ENCODE measurements around the gene ARHGAP40.

ARHGAP40 gene

GRCh38 chr20:38676576-38676975 is 75.0 kb downstream of the ARHGAP40 start:
- no peak for ATAC-seq (ENCODE audit: insufficient read depth, low read depth)
- Histone ChIP-seq H3K27me3 (ENCODE audit: insufficient read depth, low read length, poor library complexity) (no peaks in the 10 kb centered on the region), H3K9me3 (ENCODE audit: insufficient read depth, low read length, severe bottlenecking) (no peaks in the 10 kb centered on the region)

GRCh38 chr20:38680500-38681306 is 79.1 kb downstream of the ARHGAP40 start:
- TF ChIP-seq EZH2 (IDR thresholded peaks at IDR 0.05; ENCODE audit: borderline replicate concordance, low read depth, low read length, severe bottlenecking) (no peak), CTCF (IDR thresholded peaks at IDR 0.05; ENCODE audit: borderline replicate concordance, extremely low read depth, low read length, poor library complexity, severe bottlenecking) (no peak)
- H3K4me1 ChIP-seq (ENCODE audit: insufficient read depth, low read length): no peaks in the 10 kb centered on the region
- DNase-seq: peak; percentile 73
- no peak overlapping the region for H3K4me3 ChIP-seq (ENCODE audit: low read depth in 1 of 2, low read length in 2 of 2)
- H4K20me1 ChIP-seq (ENCODE audit: insufficient read depth, low read length): no peaks in the 10 kb centered on the region; the same call in 1 of the 2 replicates
- H2AFZ ChIP-seq (ENCODE audit: low read depth, low read length): no peak overlapping the region
- H3K27ac ChIP-seq (ENCODE audit: low read length): no peak overlapping the region
- peak; percentile 96 for ATAC-seq (ENCODE audit: insufficient read depth, low read depth)
- H3K79me2 ChIP-seq (ENCODE audit: insufficient read depth, low read length): no peaks in the 10 kb centered on the region
- no peaks in the 10 kb centered on the region for H3K27me3 ChIP-seq (ENCODE audit: insufficient read depth, low read length, poor library complexity)
- no peak overlapping the region for H3K4me2 ChIP-seq (ENCODE audit: insufficient read depth, low read length)
- H3K9ac ChIP-seq (ENCODE audit: low read depth, low read length): no peak overlapping the region
- no peaks in the 10 kb centered on the region for H3K36me3 ChIP-seq (ENCODE audit: insufficient read depth, low read length)
- no peaks in the 10 kb centered on the region for H3K9me3 ChIP-seq (ENCODE audit: insufficient read depth, low read length, severe bottlenecking)

More at GRCh38 chr20:38676576-38676975, 75.0 kb downstream of the ARHGAP40 start:
- no peak for DNase-seq
- no peaks in the 10 kb centered on the region for H3K79me2 ChIP-seq (ENCODE audit: insufficient read depth, low read length)
- no peak overlapping the region for H2AFZ ChIP-seq (ENCODE audit: low read depth, low read length)
- no peak overlapping the region for H3K4me2 ChIP-seq (ENCODE audit: insufficient read depth, low read length)
- H3K27ac ChIP-seq (ENCODE audit: low read length): no peak overlapping the region
- no peak overlapping the region for H3K9ac ChIP-seq (ENCODE audit: low read depth, low read length)
- H4K20me1 ChIP-seq (ENCODE audit: insufficient read depth, low read length): peaks cover 2% of the 10 kb centered on the region; the same call in 1 of the 2 replicates
- H3K4me3 ChIP-seq (ENCODE audit: low read depth in 1 of 2, low read length in 2 of 2): no peak overlapping the region
- no peaks in the 10 kb centered on the region for H3K4me1 ChIP-seq (ENCODE audit: insufficient read depth, low read length)
- TF ChIP-seq CTCF (IDR thresholded peaks at IDR 0.05; ENCODE audit: borderline replicate concordance, extremely low read depth, low read length, poor library complexity, severe bottlenecking) (no peak), EZH2 (IDR thresholded peaks at IDR 0.05; ENCODE audit: borderline replicate concordance, low read depth, low read length, severe bottlenecking) (no peak)
- no peaks in the 10 kb centered on the region for H3K36me3 ChIP-seq (ENCODE audit: insufficient read depth, low read length)

GRCh38 chr20:38685271-38685670 is 83.7 kb downstream of the ARHGAP40 start:
- Histone ChIP-seq H3K9ac (ENCODE audit: low read depth, low read length) (no peak overlapping the region), H3K79me2 (ENCODE audit: insufficient read depth, low read length) (no peaks in the 10 kb centered on the region), H4K20me1 (ENCODE audit: insufficient read depth, low read length) (no peaks in the 10 kb centered on the region; the same call in 1 of the 2 replicates), H3K4me3 (ENCODE audit: low read depth in 1 of 2, low read length in 2 of 2) (no peak overlapping the region), H3K4me1 (ENCODE audit: insufficient read depth, low read length) (no peaks in the 10 kb centered on the region), H3K27me3 (ENCODE audit: insufficient read depth, low read length, poor library complexity) (no peaks in the 10 kb centered on the region), H3K9me3 (ENCODE audit: insufficient read depth, low read length, severe bottlenecking) (no peaks in the 10 kb centered on the region), H3K4me2 (ENCODE audit: insufficient read depth, low read length) (no peak overlapping the region), H3K27ac (ENCODE audit: low read length) (no peak overlapping the region), H2AFZ (ENCODE audit: low read depth, low read length) (no peak overlapping the region), H3K36me3 (ENCODE audit: insufficient read depth, low read length) (no peaks in the 10 kb centered on the region)
- TF ChIP-seq CTCF (IDR thresholded peaks at IDR 0.05; ENCODE audit: borderline replicate concordance, extremely low read depth, low read length, poor library complexity, severe bottlenecking): no peak
- no peak for TF ChIP-seq EZH2 (IDR thresholded peaks at IDR 0.05; ENCODE audit: borderline replicate concordance, low read depth, low read length, severe bottlenecking)
- DNase-seq (no peak), ATAC-seq (ENCODE audit: insufficient read depth, low read depth) (no peak)
